Midbrain (tissue), 1 donor: ENCODE measurements around the gene ARFGAP1.

ENCODE experiments used
- DNase-seq: peaks from one replicate; lab custom pipeline; 2025; lab: John Stamatoyannopoulos, UW

ARFGAP1 gene

DNA sequence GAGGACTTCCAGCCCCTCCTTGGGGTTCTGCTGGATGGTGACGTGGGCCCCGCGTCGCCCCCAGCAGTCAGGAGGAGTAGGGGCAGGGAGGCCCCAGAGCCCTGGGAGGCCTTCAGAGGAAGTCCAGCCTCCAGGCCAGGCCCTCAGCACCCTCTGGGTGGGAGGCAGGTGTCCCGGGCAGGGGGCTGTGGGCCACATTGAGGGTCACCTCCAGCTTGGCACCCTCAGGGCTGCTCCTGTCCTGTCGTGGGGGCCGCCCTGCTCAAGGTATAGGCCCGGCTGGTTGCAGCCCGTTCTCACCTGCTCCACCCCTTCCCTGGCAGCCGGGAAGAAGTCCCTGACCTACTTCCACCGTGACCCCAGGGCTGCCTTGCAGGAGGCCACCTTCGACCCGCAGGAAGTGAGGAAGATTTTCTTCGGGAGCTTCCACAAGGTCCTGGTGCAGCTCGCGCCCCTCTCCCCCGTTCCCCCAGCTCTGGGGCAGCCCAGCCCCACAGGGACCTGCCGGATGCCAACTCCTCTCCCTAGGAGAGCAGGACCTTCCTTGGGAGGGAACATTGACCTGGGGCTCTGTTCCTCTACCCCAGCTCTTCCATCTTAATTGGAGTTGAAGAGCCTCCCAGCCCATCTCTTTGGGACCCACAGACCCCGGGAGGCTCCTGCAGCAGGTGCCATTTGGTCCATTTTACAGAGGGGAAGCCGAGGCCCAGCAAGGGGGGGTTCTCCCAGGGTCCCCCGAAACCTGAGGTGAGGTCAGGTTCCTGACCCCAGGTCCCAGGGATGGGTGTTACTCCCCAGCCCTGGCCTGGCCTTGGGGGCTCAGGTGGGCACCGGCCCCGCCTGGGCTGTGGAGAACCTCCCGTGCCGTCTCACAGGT, 46.8 kb downstream of the ARFGAP1 start:
- DNase-seq: no peak

DNA sequence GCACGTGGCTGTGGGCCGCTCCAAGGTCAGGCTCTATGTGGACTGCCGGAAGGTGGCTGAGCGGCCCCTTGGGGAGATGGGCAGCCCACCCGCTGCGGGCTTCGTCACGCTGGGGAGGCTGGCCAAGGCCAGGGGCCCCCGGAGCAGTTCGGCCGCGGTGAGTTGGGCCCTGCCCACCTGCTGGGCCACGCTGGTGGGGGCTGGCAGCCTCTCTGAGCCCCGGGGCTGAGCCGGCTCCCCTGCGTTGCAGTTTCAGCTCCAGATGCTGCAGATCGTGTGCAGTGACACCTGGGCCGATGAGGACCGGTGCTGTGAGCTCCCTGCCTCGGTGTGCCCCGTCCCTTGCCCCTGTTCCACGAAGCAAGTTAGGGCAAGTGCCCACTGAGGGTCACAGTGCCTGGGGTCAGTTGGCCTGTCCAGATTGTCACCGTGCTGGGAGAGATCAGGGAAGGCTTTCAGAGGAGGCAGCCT, 47.5 kb downstream of the ARFGAP1 start:
- no peak for DNase-seq

DNA sequence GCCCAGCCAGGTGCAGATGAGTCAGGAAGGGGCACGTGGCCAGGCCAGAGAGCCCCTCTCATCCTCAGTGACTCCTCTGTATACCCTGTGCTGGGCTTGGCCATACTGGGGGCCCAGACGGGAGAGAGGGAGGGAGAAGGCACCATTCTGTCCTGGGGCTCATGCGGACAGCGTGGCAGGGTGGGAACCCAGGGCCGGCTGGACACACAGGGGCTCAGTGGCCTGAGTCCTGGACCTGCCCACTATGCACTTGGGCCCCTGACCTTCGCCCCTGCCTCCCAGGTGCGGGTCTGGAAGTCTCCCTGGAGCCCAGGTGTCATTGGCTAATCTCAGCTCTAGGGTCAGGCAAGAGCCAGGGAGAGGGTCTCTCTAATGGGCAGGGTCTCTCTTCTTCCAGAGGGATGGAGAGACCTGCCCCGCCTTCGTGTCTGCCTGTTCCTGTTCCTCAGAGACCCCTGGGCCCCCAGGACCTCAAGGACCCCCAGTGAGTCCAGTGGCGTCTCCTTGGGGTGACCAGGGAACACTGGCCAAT, 48.1 kb downstream of the ARFGAP1 start:
- DNase-seq: no peak

DNA sequence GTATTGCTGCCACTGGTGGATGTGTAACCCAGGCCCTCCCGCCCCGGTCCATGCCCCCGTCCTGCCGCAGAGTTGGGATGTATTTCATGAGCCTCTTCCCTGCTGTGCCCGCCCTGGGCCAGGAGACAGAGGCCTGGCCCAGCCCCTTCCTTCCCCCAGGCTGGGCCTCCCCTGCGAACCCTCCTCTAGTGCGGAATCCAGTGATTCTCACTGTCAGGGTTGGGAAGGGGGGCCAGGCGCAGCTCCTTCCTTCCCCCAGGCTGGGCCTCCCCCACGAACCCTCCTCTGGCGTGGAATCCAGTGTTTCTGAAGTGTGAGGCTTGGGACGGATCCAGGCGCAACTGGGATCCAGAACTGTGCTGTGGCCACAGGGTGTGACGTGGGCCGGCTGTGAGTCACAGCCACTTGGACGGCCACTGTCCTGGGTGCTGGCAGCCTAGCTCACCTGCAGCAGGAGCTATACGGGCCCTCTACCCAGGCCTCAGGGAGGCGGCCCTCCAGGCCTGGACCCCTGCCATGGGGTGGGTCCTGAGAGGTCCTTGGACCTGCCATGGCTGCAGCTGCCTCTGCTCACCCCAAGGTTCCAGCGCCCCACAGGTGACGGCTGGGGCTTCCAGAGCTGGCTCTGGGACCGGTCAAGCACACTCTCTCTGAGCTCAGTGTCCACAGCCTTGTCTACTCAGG, 48.7 kb downstream of the ARFGAP1 start:
- DNase-seq: no peak

DNA sequence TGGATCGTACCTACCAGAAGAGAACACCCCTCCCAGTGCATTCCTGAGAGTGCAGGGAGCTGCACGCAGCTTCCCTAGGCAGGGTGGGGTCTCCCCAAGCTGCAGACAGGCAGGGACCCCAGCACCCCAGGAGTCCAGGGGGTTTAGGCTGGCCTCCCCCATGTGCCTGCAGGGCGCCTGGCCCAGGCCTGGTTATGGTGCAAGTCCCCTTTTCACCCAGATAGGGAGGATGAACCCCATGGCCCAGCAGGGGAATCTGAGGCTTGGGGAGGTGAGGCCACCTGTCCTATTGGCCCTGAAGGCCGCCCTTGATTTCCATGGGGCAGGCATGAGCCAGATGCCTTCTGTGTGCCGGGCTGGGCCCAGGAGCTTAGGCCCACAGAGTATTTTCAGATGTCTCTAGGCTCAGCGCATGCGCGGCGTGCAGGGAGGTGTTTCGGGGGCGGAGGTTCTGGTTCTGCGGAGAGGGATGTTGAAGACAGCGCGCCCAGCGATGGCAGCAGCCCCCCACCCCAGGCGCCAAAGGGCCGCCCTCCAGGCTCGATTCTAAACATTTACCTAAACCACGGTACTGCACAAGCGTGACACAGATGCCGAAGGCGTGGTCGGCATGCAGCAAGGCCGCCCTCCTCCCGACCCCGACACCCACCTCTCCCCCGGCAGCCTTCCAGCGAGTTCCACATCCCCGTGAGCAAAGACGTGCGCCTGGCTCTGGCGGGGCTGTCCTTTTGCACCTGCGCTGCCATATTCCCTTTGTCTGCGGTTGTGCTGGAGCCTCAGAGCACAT, 49.7 kb downstream of the ARFGAP1 start:
- no peak for DNase-seq

DNA sequence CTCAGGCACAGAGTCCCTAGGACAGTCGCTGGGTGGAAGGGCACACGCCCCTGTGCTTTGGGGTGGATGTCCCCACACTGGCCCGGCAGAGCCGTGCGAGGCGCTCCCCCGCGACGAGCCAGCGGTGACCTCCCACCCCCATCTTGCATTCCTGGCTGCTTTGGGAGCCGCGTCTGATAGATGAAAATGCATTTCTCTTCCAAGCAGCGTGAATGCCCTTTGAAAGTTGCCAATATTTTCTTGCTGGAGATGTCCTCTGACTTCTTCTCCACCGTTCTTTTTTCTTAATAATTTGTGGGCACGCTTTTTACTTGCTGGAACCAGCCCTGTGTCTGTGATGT, 50.3 kb downstream of the ARFGAP1 start:
- no peak for DNase-seq

DNA sequence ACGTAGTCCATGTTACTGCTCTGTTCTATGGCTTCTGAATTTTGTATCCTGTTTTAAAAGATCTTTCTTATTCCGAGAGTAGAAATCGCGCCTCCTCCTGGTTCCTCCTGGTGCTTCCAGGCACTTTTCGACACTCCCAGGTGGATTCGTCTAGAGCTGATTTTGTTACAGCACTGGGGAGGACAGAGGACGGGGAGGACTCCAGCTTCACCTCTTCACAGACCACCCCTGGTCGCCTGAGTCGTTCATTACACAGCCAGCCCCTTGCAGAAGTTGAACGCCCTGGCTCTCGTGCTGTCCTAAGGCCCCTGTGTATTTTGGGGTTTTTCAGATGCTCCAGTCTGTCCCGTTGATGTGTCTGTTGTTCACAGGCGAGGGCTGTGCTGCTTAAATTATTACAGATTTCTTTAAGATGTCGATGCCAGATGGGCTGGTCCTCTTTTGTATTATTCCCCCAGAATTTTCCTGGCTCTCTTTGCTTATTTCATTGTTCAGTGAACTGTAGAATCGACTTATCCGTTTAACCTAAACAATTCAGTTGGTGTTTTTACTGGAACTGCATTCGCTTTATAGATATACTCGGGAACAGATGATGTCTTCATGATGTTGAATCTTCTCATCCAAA, 50.9 kb downstream of the ARFGAP1 start:
- DNase-seq: no peak

DNA sequence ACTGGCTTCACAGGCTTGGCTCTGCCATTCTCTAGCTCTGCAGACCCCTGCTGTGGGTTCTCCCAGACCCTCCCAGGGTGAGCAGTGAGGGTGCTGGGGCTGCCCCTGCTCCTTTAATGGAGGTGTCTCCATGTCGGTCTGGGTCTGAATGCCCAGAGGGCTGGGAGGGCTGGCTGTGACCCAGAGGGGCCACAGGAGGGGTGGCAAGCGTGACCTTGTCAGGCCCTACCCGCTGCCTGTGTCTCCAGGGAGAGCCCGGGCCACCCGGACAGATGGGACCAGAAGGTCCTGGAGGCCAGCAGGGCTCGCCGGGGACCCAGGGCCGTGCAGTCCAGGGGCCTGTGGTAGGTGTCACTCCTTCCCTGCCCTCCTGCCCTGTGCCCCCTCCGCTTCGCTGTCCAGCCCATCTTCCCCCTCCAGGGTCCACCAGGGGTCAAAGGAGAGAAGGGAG, 52.4 kb downstream of the ARFGAP1 start:
- no peak for DNase-seq

DNA sequence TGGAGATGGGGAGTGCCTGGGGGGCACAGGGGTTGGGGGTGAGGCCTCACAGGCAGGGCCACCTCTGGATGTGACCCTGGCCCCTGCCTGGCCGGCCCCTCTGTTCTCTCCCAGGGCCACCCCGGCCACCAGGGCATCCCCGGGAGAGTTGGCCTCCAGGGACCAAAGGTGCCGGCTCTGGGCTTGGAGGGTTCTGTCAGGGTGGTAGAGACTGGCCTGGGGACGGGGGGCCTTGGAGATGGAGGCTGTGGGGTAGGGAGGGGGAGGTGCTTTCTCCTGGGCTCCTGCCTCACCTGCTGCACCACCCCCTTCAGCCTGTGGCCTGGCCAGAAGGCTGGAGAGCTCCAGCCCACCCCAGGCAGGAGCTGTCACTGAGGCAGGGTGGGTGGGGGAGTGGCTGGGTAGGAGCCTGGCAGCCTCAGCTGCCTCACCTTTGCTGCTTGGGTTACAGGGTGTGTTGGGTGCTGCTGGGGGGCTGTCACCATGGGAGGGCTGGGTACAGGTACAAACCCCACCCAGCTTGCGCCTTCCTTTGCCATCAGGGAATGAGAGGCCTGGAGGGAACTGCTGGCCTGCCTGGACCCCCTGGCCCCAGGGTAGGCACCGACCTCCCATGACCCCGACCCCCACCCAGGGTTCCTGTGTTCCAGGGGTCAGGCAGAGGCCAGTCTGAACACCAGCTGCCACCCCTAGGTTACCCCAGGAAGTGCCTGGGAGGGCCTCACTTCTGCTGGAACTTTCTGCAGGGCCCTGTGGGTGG, 53.1 kb downstream of the ARFGAP1 start:
- DNase-seq: no peak

DNA sequence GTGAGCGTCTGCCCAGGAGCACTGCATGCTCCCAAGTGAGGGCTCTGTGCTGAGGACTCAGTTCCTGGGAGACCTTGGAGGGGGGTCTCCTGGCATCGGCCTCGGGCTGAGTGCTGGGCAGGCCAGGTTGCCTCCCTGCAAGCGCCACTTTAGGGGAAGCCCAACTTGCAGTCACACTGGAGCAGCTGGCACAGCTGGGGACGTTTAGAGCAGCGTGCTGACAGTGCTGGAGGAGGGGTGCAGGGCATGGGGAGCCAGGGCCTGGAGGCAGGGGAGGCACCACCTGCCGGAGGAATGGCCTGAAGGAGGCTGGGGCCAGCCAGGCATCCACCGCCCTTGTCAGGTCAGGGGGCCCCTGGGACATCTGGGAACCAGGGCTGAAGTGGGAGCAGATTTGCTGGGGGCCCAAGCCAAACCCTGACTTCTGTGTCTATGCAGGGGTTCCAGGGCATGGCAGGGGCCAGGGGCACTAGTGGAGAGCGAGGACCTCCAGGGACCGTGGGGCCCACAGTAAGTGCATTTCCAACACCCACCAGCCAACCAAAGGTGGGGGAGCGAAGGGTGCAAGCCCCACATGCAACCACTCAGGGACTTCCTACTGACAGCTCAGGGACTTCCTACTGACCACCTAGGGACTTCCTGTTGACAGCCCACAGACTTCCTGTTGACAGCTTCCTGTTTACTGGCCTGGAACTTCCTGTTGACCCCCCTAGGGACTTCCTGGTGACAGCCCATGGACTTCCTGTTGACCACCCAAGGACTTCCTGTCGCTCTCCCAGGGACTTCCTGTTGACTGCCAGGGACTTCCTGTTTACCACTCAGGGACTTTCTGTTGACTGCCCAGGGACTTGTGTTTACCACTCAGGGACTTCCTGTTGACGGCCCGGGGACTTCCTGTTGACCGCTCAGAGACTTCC, 54.0 kb downstream of the ARFGAP1 start:
- no peak for DNase-seq

DNA sequence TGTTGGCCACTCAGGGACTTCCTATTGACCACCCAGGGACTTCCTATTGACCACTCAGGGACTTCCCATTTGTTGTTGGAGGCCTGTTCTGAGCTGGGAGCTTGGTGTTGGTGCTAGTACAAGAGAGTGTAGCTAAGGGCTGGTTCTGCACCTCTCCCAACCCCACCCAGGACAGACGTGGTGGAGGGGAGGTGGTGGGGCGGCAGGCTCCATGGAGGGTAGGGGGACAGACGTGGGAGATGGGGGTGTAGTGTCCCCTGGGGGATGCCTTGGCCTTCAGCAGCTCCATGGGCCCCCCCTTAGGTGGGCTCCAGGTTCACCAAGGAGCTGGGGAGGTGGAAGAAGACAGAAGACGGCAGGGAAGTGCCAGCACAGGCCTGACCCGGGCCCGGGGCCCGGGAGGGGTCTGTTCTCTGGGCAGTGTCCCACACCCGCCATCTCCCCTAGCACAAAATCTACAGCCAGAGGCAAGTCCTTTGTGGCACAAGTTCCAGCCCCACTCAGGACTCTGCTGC, 54.7 kb downstream of the ARFGAP1 start:
- DNase-seq: no peak

DNA sequence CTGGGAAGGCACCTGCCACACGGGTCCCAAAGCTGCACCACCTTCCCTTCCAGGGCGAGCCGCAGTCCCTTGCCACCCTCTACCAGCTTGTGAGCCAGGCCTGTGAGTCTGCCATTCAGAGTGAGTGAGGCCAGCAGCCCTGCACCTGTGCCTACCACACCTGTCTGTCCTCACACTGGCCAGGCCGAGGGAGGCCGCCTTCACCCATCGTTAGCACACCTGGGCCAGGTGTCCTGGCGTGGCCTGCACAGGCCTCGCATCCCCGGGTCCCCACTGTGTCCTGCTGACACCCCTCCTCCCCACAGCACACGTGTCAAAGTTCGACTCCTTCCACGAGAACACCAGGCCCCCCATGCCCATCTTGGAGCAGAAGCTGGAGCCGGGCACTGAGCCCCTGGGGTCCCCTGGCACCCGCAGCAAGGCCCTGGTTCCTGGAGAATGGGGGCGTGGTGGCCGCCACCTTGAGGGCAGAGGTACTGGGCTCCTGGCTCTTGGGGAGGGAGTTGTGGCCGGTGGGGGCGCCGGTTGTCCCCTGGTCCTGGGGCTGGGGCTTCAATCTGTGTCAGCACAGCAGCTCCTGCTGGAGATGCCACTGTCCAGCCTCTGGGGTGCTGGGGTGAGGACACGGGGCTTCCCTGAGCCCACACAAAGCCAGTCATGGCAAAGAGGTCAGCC, 55.5 kb downstream of the ARFGAP1 start:
- no peak for DNase-seq

DNA sequence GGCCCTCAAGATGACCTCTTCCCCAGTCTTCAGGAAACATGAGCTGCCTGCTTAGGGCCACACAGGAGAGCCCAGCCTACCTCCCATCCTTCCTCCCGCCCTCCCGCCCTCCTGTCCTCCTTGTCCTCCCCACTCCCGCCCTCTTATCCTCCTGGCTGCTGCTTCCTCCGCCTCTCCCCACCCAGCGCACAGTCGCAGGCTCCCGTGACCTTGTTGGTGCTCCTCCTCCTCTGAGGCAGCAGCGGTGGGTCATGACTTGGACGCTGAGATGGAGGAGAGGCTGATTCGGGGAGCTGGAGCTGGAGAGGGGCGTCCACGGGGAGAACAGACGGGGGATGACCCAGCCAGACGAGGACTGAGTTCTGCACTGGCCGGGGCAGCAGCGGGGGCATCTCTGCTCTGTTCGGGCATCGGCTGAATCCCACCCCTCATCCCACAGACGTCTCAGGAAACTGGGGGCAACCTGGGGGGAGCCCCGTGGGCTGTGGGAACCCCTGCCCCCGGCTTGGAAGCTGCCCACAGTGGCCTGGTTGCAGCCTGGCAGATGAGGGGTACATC, 56.2 kb downstream of the ARFGAP1 start:
- no peak for DNase-seq

DNA sequence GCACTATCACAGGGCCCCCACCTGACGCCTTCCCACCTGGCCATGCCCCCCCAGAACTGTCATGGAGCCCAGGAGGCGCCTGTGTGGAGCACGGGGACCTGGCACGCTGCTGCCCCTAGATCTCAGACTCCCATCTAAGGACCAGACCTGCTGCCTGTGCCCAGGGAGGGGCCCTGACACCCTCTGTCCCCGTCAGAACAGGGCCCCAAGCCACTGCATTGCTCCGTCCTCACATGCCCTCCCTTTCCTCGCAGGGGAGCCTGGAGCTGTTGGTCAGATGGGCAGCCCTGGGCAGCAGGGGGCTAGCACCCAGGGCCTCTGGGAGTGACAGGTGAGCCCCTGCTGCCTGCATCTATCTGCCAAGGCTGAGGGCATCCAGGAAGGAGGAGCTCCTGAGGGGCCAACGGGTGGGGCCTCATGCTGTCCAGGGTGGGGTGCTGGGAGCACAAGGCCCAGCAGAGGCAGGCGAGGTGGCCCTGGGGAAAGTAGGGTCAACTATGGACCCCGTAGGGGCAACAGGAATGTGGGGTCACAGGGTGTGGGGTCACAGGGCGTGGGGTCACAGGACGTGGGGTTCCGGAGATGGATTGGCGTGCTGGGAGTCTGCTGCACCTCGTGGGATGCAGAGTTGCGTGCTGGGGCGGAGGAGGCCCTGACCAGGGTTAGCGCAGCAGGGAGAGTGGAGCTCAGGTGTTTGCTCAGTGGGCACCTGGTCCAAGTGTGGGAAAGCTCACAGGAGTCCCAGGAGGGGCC, 56.9 kb downstream of the ARFGAP1 start:
- DNase-seq: no peak

DNA sequence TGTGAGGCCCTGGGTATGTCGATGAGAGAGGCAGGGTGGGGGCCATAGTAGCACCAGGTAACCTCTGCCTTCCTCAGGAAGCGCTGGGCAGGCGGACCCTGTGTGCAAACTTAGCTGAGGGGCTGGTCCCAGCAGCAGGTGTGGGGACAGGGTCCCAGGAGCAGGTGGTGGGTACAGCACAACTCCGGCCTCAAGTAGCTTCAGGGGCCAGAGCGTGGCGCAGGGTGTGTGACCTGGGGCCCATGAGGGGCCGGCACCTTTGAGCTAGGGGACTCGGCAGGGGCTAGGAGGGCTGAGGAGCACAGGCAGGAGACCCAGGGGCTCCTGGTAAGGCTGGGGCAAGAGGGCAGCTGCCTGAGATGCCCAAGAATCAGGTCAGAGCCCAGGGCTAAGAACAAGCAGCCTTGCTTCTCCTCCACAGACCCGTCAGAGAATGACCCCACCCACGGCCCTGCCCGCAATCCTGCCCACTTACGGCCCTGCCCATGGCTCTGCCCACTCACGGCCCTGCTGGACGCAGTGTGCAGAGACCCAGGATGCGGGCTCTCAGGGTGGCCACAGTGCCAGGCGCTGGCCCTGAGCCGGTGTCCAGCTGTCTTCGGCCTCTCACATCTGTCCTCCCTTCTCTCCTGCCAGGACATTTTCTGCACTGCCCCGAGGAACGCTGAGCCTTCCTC, 57.6 kb downstream of the ARFGAP1 start:
- DNase-seq: no peak

DNA sequence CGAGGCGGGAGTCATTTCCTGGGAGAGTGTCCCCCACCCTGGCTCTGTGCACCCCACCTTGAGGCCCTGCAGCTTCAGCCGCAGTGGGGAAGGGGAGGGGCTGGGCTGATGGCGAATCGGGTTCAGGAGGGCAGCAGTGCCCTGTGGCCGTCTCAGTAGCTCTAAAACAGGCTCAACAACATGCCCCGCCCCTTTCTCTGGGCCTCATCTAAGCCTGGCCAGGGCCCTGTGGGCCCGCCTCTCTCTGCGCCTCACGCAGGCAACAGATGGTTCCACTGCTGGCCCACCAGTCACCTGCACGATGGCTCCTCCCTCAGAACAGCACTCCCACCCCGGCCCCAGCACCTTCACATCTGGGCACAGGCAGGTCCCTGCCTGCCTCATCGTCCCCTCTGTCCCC, 58.3 kb downstream of the ARFGAP1 start:
- DNase-seq: no peak

DNA sequence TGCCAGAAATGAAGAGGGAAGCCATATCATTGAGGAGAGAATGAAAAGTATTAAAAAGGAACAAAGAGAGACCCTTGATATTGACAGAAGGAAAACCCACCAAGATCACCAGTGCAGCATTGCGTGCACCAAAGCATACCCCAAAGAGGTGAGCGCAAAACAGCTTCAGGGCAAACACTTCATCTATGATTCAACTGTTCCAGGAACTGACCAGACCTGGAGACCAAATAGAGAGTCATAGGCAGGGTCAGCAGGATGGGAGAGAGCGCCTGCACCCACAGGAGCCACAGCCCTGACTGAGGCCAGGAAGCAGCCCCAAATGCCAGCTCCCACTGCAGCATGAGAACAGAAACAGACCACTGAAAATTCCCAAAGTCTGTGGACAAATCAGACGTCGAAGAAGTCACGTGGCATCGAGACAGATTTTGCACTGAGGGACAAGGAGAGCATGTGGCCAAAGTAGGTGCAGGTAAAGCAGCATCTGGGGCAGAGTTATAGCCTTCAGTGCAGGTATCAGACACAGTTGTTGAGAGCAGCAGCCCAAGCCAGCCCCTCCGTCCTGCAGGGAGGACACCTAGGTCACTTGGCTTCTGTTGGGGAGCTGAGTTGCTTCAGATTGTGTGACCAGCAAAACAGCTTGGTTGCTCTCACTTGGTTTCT, 59.3 kb downstream of the ARFGAP1 start:
- DNase-seq: no peak
